B cell (primary cell): ENCODE data around the gene ITGAV. TPM values are rescaled to one million over a fixed set of nuclear protein-coding genes. Genes with fewer than 3 reads are reported as not detected.

ENCODE experiments used
- ATAC-seq: fragments of 200-7000 bp; cut with Tn5 transposase; one replicate; pipeline ENCODE4 v1.10.0; 2021; ENCODE audit warnings: low read depth, mild to moderate bottlenecking, moderate number of reproducible peaks, moderate library complexity
- CTCF ChIA-PET: fragments of 350-600 bp; sonication (Branson Sonifier 250); formaldehyde crosslinking; loops from one replicate; lab custom pipeline; 2021; ENCODE audit warnings: antibody characterized with exemption, inconsistent platforms; lab: Charles Lee
- POLR2A ChIA-PET: fragments of 350-600 bp; sonication (Branson Sonifier 250); formaldehyde crosslinking; loops from one replicate; lab custom pipeline; 2021; ENCODE audit warnings: antibody characterized with exemption; lab: Charles Lee
- DNase-seq: peaks from one replicate; pipeline ENCODE4 v3.0.0; 2013
- H2AFZ ChIP-seq: 2 replicates; pipeline ENCODE4 v1.6.1; 2012; ENCODE audit warnings: mild to moderate bottlenecking, low read depth, low read length; ENCODE audit not compliant: insufficient read depth, poor library complexity, severe bottlenecking
- H3K27ac ChIP-seq, 2 donors: 1 replicate in 1 of 2; 2 replicates in 1 of 2; pipeline ENCODE4 v1.5.1; 2012 to 2013; ENCODE audit warnings: low read length in 2 of 2, mild to moderate bottlenecking in 2 of 2, moderate library complexity in 1 of 2
- H3K27me3 ChIP-seq, 4 experiments: fragments of 200-600 bp in 1 of 4; sonication (generic) in 1 of 4; replicated peaks in 1 of 4; 1 replicate in 2 of 4; 2 replicates in 2 of 4; pipeline versions ENCODE4 v1.6.1 to v1.7.0; 2013 to 2016; ENCODE audit warnings: low read length in 3 of 4, mild to moderate bottlenecking in 2 of 4, mixed read lengths in 1 of 4, moderate library complexity in 1 of 4; ENCODE audit not compliant: insufficient read depth in 4 of 4, control insufficient read depth in 3 of 4; ENCODE audit errors: control extremely low read depth in 1 of 4
- H3K36me3 ChIP-seq, 2 experiments: replicated peaks in 1 of 2; 1 replicate in 1 of 2; 2 replicates in 1 of 2; pipeline versions ENCODE4 v1.6.1 to v1.7.1; 2013; ENCODE audit warnings: low read length in 1 of 2; ENCODE audit not compliant: insufficient read depth in 2 of 2, control insufficient read depth in 1 of 2; ENCODE audit errors: control extremely low read depth in 1 of 2, extremely low read depth in 1 of 2
- H3K4me1 ChIP-seq, 2 donors: fragments of 200-600 bp in 1 of 2; sonication (generic) in 1 of 2; 1 replicate in 1 of 2; 2 replicates in 1 of 2; pipeline versions ENCODE4 v1.5.1 to v1.6.1; 2013 to 2017; ENCODE audit warnings: low read length in 2 of 2; ENCODE audit not compliant: control insufficient read depth in 2 of 2, insufficient read depth in 2 of 2
- H3K4me2 ChIP-seq: replicated peaks from 2 replicates; pipeline ENCODE3; 2012; ENCODE audit warnings: mild to moderate bottlenecking, low read depth, low read length; ENCODE audit not compliant: poor library complexity, severe bottlenecking
- H3K4me3 ChIP-seq, 5 experiments: fragments of 200-600 bp in 1 of 5; sonication (generic) in 1 of 5; 1 replicate in 3 of 5; 2 replicates in 2 of 5; pipeline versions ENCODE4 v1.5.1 to v1.7.0; 2011 to 2016; ENCODE audit warnings: low read length in 4 of 5, mild to moderate bottlenecking in 4 of 5, low read depth in 2 of 5, control low read depth in 1 of 5, moderate library complexity in 1 of 5; ENCODE audit not compliant: insufficient read depth in 1 of 5; ENCODE audit errors: control extremely low read depth in 1 of 5, extremely low read depth in 1 of 5
- H3K79me2 ChIP-seq: fragments of 200-600 bp; sonication (generic); one replicate; pipeline ENCODE4 v1.6.0; 2016; ENCODE audit warnings: low read length; ENCODE audit not compliant: control insufficient read depth, insufficient read depth
- H3K9ac ChIP-seq: fragments of 200-600 bp; sonication (generic); 2 replicates; pipeline ENCODE4 v1.6.1; 2017; ENCODE audit warnings: mild to moderate bottlenecking, low read length, moderate library complexity
- H3K9me3 ChIP-seq, 3 donors: one replicate each; pipeline versions ENCODE4 v1.6.1 to v1.7.1; 2013; ENCODE audit warnings: low read length in 2 of 3; ENCODE audit not compliant: control insufficient read depth in 2 of 3, insufficient read depth in 1 of 3; ENCODE audit errors: control extremely low read depth in 1 of 3
- H4K20me1 ChIP-seq: 2 replicates; pipeline ENCODE4 v1.6.0; 2012; ENCODE audit warnings: mild to moderate bottlenecking, low read length; ENCODE audit not compliant: insufficient read depth, control insufficient read depth, poor library complexity, severe bottlenecking
- H3K27ac Mint-ChIP-seq: one replicate; pipeline ENCODE4 v1.8.0; 2021; ENCODE audit warnings: mixed read lengths
- H3K27me3 Mint-ChIP-seq: one replicate; pipeline ENCODE4 v1.8.0; 2021; ENCODE audit warnings: mixed read lengths
- H3K4me1 Mint-ChIP-seq: one replicate; pipeline ENCODE4 v1.8.0; 2021; ENCODE audit warnings: mixed read lengths
- H3K4me3 Mint-ChIP-seq: one replicate; pipeline ENCODE4 v1.8.0; 2021; ENCODE audit warnings: mixed read lengths
- H3K9me3 Mint-ChIP-seq: one replicate; pipeline ENCODE4 v1.8.0; 2022; ENCODE audit warnings: mixed read lengths; ENCODE audit not compliant: insufficient read depth
- EZH2 ChIP-seq: IDR thresholded peaks from 2 replicates; pipeline ENCODE4 v1.6.1; 2012; ENCODE audit warnings: borderline replicate concordance, low read depth, mild to moderate bottlenecking, moderate library complexity, low read length; ENCODE audit not compliant: insufficient read depth, poor library complexity, severe bottlenecking
- WGBS: methylation state at CpG from one replicate; pipeline ENCODE4 v1.1.5; 2013; ENCODE audit warnings: missing lambda C conversion rate; ENCODE audit not compliant: insufficient coverage; 5-methylcytosine and 5-hydroxymethylcytosine counted together
- intact Hi-C: fragments of 100-400 bp; cut with micrococcal nuclease; formaldehyde crosslinking; loops from one replicate; pipeline ENCODE4 v1.10.0; 2022
- polyA plus RNA-seq: library from polyadenylated mRNA; depleted of rRNA; stranded (reverse); fragments of >200 nt; gene quantifications from 2 replicates; pipeline ENCODE4 v1.2.3, GENCODE V29; 2012
- total RNA-seq, 2 donors: library from RNA; stranded (reverse); fragments of 120-200 nt in 1 of 2; gene quantifications; 1 replicate in 1 of 2; 2 replicates in 1 of 2; pipeline versions ENCODE4 v1.2.3 to v1.2.4, GENCODE V29; 2013 to 2022
- TF ChIP-seq, protein P1 (sequence below): fragments of 200-600 bp; IDR thresholded peaks from one replicate; pipeline ENCODE4 v1.8.0; 2022; ENCODE audit warnings: antibody characterized with exemption, mild to moderate bottlenecking

Gene ITGAV
- total and polyA plus RNA-seq, 2 donors (not counting 1 experiment from before 2014, with no cell fraction given), result 0.58 to 3.6 TPM

- Histone ChIP-seq H2AFZ (peak overlapping the region; percentile 87), H3K79me2 (no peaks in the 10 kb centered on the region), H3K4me3 (peak overlapping the region in 1 of 5 experiments; percentile 76), H3K9me3 (no peaks in the 10 kb centered on the region), H4K20me1 (no peaks in the 10 kb centered on the region), H3K9ac (peak overlapping the region; percentile 73), H3K27ac (no peak overlapping the region), H3K4me2 (peak overlapping the region; percentile 86), H3K36me3 (no peaks in the 10 kb centered on the region), H3K4me1 (peaks cover 17% of the 10 kb centered on the region in 2 donors), H3K27me3 (no peaks in the 10 kb centered on the region)
- Mint-ChIP-seq H3K27me3 (peaks cover 4% of the 10 kb centered on the region), H3K27ac (no peak overlapping the region), H3K9me3 (no peaks in the 10 kb centered on the region), H3K4me1 (peaks cover 20% of the 10 kb centered on the region), H3K4me3 (peak overlapping the region; percentile 88)
- WGBS, result no CpG with 5 or more reads among the region's 3 CpGs
- CTCF ChIA-PET, result no interaction called here
- intact Hi-C loops, result no loop called here
- TF ChIP-seq EZH2, result no peak
- POLR2A ChIA-PET, result no interaction called here
- ATAC-seq (no peak), DNase-seq (no peak)
Measured at GRCh38 chr2:186591506-186591890, 1.6 kb downstream of the ITGAV start.

GRCh38 chr2:186592137-186592875 is 2.5 kb downstream of the ITGAV start:
- Histone ChIP-seq H3K27me3 (no peaks in the 10 kb centered on the region), H3K9ac (no peak overlapping the region), H2AFZ (no peak overlapping the region), H3K4me2 (no peak overlapping the region), H3K9me3 (no peaks in the 10 kb centered on the region), H3K4me1 (peaks cover 17% of the 10 kb centered on the region in 2 donors), H3K79me2 (no peaks in the 10 kb centered on the region), H4K20me1 (no peaks in the 10 kb centered on the region), H3K4me3 (no peak overlapping the region), H3K27ac (no peak overlapping the region), H3K36me3 (no peaks in the 10 kb centered on the region)
- DNase-seq (no peak), ATAC-seq (no peak)
- Mint-ChIP-seq H3K4me3 (no peak overlapping the region), H3K27ac (no peak overlapping the region), H3K4me1 (peaks cover 20% of the 10 kb centered on the region), H3K9me3 (no peaks in the 10 kb centered on the region), H3K27me3 (peaks cover 4% of the 10 kb centered on the region)
- intact Hi-C loops, result no loop called here
- TF ChIP-seq EZH2, result no peak
- TF ChIP-seq, protein P1, sequence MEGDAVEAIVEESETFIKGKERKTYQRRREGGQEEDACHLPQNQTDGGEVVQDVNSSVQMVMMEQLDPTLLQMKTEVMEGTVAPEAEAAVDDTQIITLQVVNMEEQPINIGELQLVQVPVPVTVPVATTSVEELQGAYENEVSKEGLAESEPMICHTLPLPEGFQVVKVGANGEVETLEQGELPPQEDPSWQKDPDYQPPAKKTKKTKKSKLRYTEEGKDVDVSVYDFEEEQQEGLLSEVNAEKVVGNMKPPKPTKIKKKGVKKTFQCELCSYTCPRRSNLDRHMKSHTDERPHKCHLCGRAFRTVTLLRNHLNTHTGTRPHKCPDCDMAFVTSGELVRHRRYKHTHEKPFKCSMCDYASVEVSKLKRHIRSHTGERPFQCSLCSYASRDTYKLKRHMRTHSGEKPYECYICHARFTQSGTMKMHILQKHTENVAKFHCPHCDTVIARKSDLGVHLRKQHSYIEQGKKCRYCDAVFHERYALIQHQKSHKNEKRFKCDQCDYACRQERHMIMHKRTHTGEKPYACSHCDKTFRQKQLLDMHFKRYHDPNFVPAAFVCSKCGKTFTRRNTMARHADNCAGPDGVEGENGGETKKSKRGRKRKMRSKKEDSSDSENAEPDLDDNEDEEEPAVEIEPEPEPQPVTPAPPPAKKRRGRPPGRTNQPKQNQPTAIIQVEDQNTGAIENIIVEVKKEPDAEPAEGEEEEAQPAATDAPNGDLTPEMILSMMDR, result no peak
- ChIA-PET POLR2A (no interaction called here), CTCF (no interaction called here)
- no CpG with 5 or more reads among the region's 5 CpGs for WGBS
